Muscle layer of duodenum (tissue), 2 donors: ENCODE results near the gene CALN1.

ENCODE experiments used
- H3K27ac ChIP-seq: one replicate; pipeline ENCODE4 v1.7.0; 2013; ENCODE audit warnings: mild to moderate bottlenecking, low read length
- H3K27me3 ChIP-seq: one replicate; pipeline ENCODE4 v1.7.0; 2013; ENCODE audit warnings: low read depth, mild to moderate bottlenecking, control low read depth, low read length
- H3K36me3 ChIP-seq, 2 donors: one replicate each; pipeline ENCODE4 v1.7.0; 2013; ENCODE audit warnings: low read length in 2 of 2, control low read depth in 1 of 2, mild to moderate bottlenecking in 1 of 2; ENCODE audit not compliant: insufficient read depth in 2 of 2, control insufficient read depth in 1 of 2
- H3K4me1 ChIP-seq, 2 donors: one replicate each; pipeline ENCODE4 v1.7.0; 2013; ENCODE audit warnings: low read length in 2 of 2, mild to moderate bottlenecking in 2 of 2, control low read depth in 1 of 2, moderate library complexity in 1 of 2; ENCODE audit not compliant: insufficient read depth in 2 of 2, control insufficient read depth in 1 of 2
- H3K4me3 ChIP-seq, 2 donors: one replicate each; pipeline ENCODE4 v1.7.0; 2013; ENCODE audit warnings: low read length in 2 of 2, low read depth in 1 of 2, mild to moderate bottlenecking in 1 of 2
- H3K9me3 ChIP-seq, 2 donors: one replicate each; pipeline ENCODE4 v1.7.0; 2013; ENCODE audit warnings: low read length in 2 of 2, control low read depth in 1 of 2, mild to moderate bottlenecking in 1 of 2; ENCODE audit not compliant: control insufficient read depth in 1 of 2
- donor health status: healthy.

The CALN1 gene

GRCh38 chr7:72292118-72292517 lies 120.0 kb downstream of the CALN1 start:
- Histone ChIP-seq H3K27me3 (no peaks in the 10 kb centered on the region), H3K36me3 (no peaks in the 10 kb centered on the region), H3K9me3 (peaks cover 0 to 7% of the 10 kb centered on the region in 2 donors), H3K4me1 (no peaks in the 10 kb centered on the region), H3K27ac (no peak overlapping the region), H3K4me3 (no peak overlapping the region)

GRCh38 chr7:72286519-72286918 lies 125.6 kb downstream of the CALN1 start:
- no peaks in the 10 kb centered on the region for H3K4me1 ChIP-seq
- peaks cover 0 to 17% of the 10 kb centered on the region in 2 donors for H3K9me3 ChIP-seq
- H3K36me3 ChIP-seq: no peaks in the 10 kb centered on the region
- no peak overlapping the region for H3K4me3 ChIP-seq
- H3K27ac ChIP-seq: no peak overlapping the region
- no peaks in the 10 kb centered on the region for H3K27me3 ChIP-seq

GRCh38 chr7:72283309-72283708 lies 128.8 kb downstream of the CALN1 start:
- peaks cover 0 to 16% of the 10 kb centered on the region in 2 donors for H3K9me3 ChIP-seq
- no peak overlapping the region for H3K4me3 ChIP-seq
- no peaks in the 10 kb centered on the region for H3K36me3 ChIP-seq
- H3K4me1 ChIP-seq: no peaks in the 10 kb centered on the region
- no peak overlapping the region for H3K27ac ChIP-seq
- no peaks in the 10 kb centered on the region for H3K27me3 ChIP-seq

- Histone ChIP-seq H3K9me3 (peaks cover 0 to 25% of the 10 kb centered on the region in 2 donors), H3K36me3 (no peaks in the 10 kb centered on the region), H3K27me3 (no peaks in the 10 kb centered on the region)
These were observed 130.8 kb downstream of the CALN1 start for GRCh38 chr7:72281308-72281707.

GRCh38 chr7:72279203-72279602 lies 132.9 kb downstream of the CALN1 start:
- Histone ChIP-seq H3K4me1 (no peaks in the 10 kb centered on the region), H3K9me3 (peaks cover 0 to 25% of the 10 kb centered on the region in 2 donors), H3K27ac (no peak overlapping the region), H3K27me3 (no peaks in the 10 kb centered on the region), H3K36me3 (no peaks in the 10 kb centered on the region), H3K4me3 (no peak overlapping the region)

More at GRCh38 chr7:72281308-72281707, 130.8 kb downstream of the CALN1 start:
- Histone ChIP-seq H3K4me3 (no peak overlapping the region), H3K4me1 (no peaks in the 10 kb centered on the region), H3K27ac (no peak overlapping the region)

DNA sequence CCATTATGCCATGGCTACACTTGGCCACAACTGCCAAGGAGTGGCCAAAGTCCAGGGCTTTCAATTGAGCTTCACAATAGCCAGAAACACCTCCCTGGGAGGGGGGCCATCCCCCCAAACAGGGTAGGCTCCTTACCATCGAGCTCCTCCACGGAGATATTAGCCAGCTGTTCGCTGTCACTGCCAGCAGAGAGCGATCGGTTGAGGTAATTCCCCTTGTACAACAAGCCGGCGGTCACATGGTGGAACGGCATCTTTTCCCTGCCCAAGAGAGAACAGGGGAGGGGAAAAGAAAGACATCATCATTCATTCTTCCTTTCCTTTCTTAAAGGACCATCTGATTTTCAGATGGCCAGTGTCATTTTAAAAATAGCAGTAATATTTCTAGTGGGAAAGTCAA lies 133.6 kb downstream of the CALN1 start:
- Histone ChIP-seq H3K36me3 (no peaks in the 10 kb centered on the region), H3K4me3 (no peak overlapping the region), H3K4me1 (no peaks in the 10 kb centered on the region), H3K9me3 (peaks cover 0 to 19% of the 10 kb centered on the region in 2 donors), H3K27me3 (no peaks in the 10 kb centered on the region), H3K27ac (no peak overlapping the region)

- H3K4me3 ChIP-seq: no peak overlapping the region
- H3K4me1 ChIP-seq: no peaks in the 10 kb centered on the region
- H3K9me3 ChIP-seq: peaks cover 0 to 18% of the 10 kb centered on the region in 2 donors
- no peaks in the 10 kb centered on the region for H3K27me3 ChIP-seq
- no peak overlapping the region for H3K27ac ChIP-seq
- no peaks in the 10 kb centered on the region for H3K36me3 ChIP-seq
These were observed 136.6 kb downstream of the CALN1 start for GRCh38 chr7:72275382-72276070.

GRCh38 chr7:72272479-72272878 lies 139.7 kb downstream of the CALN1 start:
- Histone ChIP-seq H3K9me3 (peaks cover 0 to 21% of the 10 kb centered on the region in 2 donors), H3K27ac (no peak overlapping the region), H3K4me1 (no peaks in the 10 kb centered on the region), H3K27me3 (no peaks in the 10 kb centered on the region), H3K36me3 (no peaks in the 10 kb centered on the region), H3K4me3 (no peak overlapping the region)

DNA sequence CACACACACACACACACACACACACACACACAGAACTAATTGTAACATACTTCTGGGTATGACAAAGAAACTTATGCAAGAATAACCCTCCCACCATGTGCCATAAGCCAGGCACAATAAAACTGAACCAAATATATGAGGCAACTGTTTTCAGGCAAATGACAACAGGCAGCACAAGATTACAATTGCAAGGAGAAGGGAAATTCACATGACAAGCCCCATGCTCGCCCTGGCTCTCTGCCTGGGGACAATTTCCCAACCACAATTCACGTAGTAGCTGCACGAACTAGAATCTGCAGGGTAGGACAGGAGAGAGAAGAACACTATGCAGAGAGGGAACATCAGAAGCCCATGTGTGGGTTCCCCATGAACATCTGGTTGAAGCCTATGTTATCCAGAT lies 143.3 kb downstream of the CALN1 start:
- no peak overlapping the region for H3K4me3 ChIP-seq
- H3K27ac ChIP-seq: no peak overlapping the region
- no peaks in the 10 kb centered on the region for H3K27me3 ChIP-seq
- H3K36me3 ChIP-seq: no peaks in the 10 kb centered on the region
- no peaks in the 10 kb centered on the region for H3K4me1 ChIP-seq
- peaks cover 0 to 12% of the 10 kb centered on the region in 2 donors for H3K9me3 ChIP-seq

GRCh38 chr7:72268090-72268489 lies 144.0 kb downstream of the CALN1 start:
- no peaks in the 10 kb centered on the region for H3K27me3 ChIP-seq
- H3K4me1 ChIP-seq: no peaks in the 10 kb centered on the region
- H3K9me3 ChIP-seq: peaks cover 0 to 12% of the 10 kb centered on the region in 2 donors
- H3K36me3 ChIP-seq: no peaks in the 10 kb centered on the region
- no peak overlapping the region for H3K4me3 ChIP-seq
- no peak overlapping the region for H3K27ac ChIP-seq

GRCh38 chr7:72267291-72267800 lies 144.8 kb downstream of the CALN1 start:
- Histone ChIP-seq H3K4me3 (no peak overlapping the region), H3K27ac (no peak overlapping the region), H3K4me1 (no peaks in the 10 kb centered on the region), H3K9me3 (peaks cover 0 to 12% of the 10 kb centered on the region in 2 donors), H3K36me3 (no peaks in the 10 kb centered on the region), H3K27me3 (no peaks in the 10 kb centered on the region)

- Histone ChIP-seq H3K27ac (no peak overlapping the region), H3K9me3 (peaks cover 0 to 12% of the 10 kb centered on the region in 2 donors), H3K36me3 (no peaks in the 10 kb centered on the region), H3K4me1 (no peaks in the 10 kb centered on the region), H3K27me3 (no peaks in the 10 kb centered on the region), H3K4me3 (no peak overlapping the region)
These were observed 145.4 kb downstream of the CALN1 start for GRCh38 chr7:72266771-72267170.
